ENCODE results near the gene CDH24.
A peak's percentile ranks its signal among the peaks of the same experiment; 100 is the strongest.

CDH24 gene

DNA sequence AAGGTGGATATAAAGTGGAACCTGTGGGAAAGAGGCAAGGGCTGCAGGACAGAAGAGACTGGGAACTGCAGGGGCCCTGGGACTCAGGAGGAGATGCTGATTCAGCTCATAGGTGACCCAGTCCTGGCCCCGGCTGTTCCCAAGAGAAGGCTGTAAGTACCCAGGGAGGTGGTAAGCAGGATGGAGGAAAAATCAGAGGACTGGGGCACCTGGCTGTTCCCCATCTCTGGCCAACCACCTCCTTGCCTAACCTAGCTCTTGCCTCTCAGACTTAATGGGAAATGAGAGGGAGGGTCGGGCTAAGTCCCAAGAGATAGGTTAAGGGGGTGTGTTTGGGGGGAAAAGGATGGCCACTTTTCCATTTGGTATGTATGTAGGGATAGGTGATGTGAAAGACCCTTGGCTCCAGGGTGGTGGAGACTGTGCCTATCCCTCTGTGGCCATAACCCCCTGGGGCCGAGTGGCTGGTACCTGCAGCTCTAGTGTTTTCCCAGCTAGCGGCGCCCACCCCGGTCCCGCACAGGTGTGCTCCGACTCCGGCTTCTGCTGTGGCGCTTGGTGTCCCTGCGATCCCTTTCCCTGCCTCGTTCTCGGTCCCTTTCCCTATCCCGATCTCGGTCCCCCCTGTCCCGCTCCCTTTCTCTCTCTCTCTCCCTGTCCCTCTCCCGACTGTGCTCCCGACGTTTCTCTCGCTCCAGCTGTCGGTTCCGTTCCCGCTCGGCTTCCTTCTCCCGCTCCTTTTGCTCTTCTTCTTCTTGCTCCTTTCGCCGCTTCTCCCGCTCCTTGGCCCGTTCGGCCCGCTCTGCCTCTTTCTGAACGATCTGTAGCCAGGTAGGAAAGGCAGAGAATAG, 1.6 kb upstream of the CDH24 start:
- no peak for DNase-seq
- Mint-ChIP-seq H3K9me3 (no peaks in the 10 kb centered on the region), H3K4me1 (ENCODE audit: low read depth) (peaks cover 20% of the 10 kb centered on the region), H3K27ac (no peak overlapping the region), H3K27me3 (peaks cover 4% of the 10 kb centered on the region), H3K36me3 (ENCODE audit: low read depth) (peaks cover 59% of the 10 kb centered on the region), H3K4me3 (no peak overlapping the region)

DNA sequence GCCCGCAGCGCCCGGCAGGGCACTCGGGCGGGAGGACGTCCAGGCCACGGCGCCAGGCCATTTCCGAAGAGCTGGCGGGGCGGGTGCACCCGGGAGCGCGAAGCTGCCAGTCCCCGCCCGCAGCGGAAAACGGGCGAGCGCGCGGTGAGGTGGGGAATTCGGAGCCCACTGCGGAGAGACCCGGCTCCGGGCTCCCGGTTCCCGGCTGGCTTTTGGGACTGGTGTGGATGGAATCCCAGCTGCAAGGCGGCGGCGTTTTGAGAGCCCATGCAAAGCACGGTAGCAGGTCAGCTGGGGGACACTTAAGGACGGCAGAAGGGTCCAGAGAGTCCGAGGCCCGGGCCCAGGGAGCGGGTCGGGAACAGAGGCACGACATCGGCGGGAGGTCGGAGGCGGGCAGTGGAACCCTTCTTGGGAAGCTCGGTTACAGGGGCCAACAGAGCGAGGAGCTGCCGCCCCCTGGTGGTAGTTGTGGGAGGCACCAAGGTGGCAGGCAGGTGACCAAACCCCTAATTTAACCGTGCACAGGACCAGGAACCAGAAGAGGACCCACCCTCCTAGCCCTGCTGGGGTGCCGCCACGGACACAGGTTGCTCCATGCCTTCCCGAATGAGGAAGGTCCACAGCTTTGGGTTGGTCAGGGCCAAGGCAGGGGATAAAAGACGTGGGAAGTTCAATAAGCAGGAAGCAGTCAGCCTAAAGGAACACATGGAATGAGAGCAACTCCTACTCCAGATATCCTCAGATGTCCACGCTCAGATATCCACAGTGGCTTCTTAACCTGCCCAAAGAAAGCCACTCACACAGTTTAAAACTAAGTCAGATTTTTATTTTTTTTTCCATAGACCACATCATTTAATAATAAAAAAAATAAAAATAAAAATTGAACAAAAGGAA, 685 bp upstream of the CDH24 start:
- H3K9me3 Mint-ChIP-seq, result no peaks in the 10 kb centered on the region
- H3K36me3 Mint-ChIP-seq (ENCODE audit: low read depth), result peaks cover 50% of the 10 kb centered on the region
- H3K27me3 Mint-ChIP-seq, result peaks cover 4% of the 10 kb centered on the region
- DNase-seq, result peak; percentile 91
- H3K4me3 Mint-ChIP-seq, result peak overlapping the region; percentile 82
- H3K27ac Mint-ChIP-seq, result peak overlapping the region; percentile 82
- peaks cover 20% of the 10 kb centered on the region for H3K4me1 Mint-ChIP-seq (ENCODE audit: low read depth)

DNA sequence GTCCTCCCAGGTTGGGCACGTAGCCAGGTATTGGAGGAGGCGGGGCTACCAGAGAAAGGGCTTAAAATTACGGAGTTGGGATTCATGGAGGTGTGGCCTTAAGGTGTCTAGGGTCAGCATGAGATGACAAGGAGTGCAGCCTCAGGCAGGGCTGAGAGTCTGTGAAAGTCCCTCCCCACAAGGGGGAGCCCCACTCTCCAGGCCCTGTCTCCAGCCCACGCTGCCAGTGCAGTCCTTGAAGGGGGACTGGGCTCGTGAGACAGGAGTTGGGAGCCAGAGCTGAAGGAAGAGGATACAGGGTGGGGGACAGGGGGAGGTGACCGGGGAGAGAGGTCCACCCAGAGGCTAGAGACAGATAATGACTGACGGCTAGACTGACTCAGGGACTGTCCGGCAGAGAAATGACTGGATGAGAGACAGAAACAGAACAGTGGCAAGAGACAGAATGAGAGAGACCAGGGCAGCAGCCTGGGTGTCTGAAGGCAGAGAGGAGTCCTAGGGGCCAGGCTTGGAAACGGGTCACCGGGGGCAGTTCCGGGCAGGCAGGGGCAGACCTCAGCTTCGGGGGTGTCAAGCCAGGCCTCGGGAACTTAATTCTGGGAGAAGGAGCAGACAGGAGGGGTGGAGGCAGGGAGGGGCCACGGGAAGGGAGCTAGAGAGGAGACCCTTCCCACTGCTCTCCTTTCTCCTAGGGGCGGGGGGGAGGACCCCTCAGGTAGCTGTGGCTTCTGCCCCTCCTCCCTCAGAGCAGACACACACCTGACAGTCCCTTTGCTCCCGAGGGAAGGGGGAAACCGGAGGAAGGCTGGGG, 970 bp downstream of the CDH24 start:
- H3K27me3 Mint-ChIP-seq, result peaks cover 4% of the 10 kb centered on the region
- H3K36me3 Mint-ChIP-seq (ENCODE audit: low read depth), result peaks cover 34% of the 10 kb centered on the region
- peak overlapping the region; percentile 68 for H3K4me3 Mint-ChIP-seq
- no peaks in the 10 kb centered on the region for H3K9me3 Mint-ChIP-seq
- peak overlapping the region; percentile 79 for H3K27ac Mint-ChIP-seq
- peak; percentile 74 for DNase-seq
- H3K4me1 Mint-ChIP-seq (ENCODE audit: low read depth), result peaks cover 20% of the 10 kb centered on the region

DNA sequence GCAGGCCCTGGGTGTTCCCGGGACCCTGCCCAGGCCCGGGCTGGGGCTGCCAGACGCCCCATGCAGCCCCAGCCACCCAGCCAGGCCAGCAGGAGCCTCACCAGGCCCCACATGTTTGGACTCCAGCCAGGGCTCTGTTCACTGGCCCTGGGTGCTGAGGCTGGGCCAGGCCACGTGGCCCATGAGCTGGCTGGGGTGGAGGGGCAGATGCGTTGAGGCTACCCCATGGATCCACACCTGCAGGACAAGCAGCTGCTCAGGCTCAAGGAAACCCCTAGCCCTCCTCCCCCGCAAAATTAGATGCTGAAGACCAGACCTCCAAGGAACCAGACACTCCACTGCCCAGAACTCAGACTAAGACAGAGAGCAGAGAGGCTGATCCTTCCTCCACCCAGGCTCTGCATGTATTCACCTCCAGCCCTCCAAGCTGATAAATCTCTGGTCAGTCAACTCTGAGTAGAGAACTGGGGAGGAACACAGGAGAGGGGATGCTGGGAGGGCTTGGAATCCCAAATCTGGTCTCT, 1.6 kb downstream of the CDH24 start:
- DNase-seq, result no peak
- Mint-ChIP-seq H3K4me1 (ENCODE audit: low read depth) (peaks cover 20% of the 10 kb centered on the region), H3K4me3 (no peak overlapping the region), H3K9me3 (no peaks in the 10 kb centered on the region), H3K27ac (no peak overlapping the region), H3K27me3 (peaks cover 4% of the 10 kb centered on the region), H3K36me3 (ENCODE audit: low read depth) (peaks cover 28% of the 10 kb centered on the region)

- Mint-ChIP-seq H3K4me1 (ENCODE audit: low read depth) (peaks cover 20% of the 10 kb centered on the region), H3K9me3 (no peaks in the 10 kb centered on the region), H3K27ac (no peak overlapping the region), H3K27me3 (peaks cover 4% of the 10 kb centered on the region), H3K4me3 (no peak overlapping the region), H3K36me3 (ENCODE audit: low read depth) (peaks cover 22% of the 10 kb centered on the region)
- DNase-seq, result no peak
Observed at GRCh38 chr14:23055147-23055550, 2.2 kb downstream of the CDH24 start.

- Mint-ChIP-seq H3K27me3 (peaks cover 4% of the 10 kb centered on the region), H3K4me1 (ENCODE audit: low read depth) (peaks cover 20% of the 10 kb centered on the region), H3K9me3 (no peaks in the 10 kb centered on the region), H3K27ac (no peak overlapping the region), H3K36me3 (ENCODE audit: low read depth) (peaks cover 13% of the 10 kb centered on the region), H3K4me3 (no peak overlapping the region)
- peak; percentile 56 for DNase-seq
Observed at GRCh38 chr14:23054000-23054811, 3.1 kb downstream of the CDH24 start.

DNA sequence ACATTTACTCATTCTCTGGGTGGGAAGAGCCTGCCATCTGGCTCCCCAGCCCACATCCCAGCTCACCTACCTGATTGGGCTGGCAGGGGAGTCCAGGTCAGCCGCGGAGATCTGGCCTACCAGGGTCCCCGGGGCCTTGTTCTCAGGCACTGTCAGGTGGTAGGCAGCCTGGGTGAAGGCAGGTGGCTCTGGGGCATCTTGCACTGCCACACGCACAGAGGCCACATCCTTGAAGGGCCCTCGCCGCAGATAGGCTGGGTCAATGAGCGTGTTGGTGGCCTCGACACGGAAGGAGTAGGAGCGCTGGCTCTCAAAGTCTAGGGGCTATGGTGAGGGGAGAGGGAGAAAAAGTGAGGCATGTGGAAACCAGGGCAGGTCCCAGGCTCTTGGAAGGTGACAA, 3.9 kb downstream of the CDH24 start:
- no peak overlapping the region for H3K4me3 Mint-ChIP-seq
- peaks cover 6% of the 10 kb centered on the region for H3K36me3 Mint-ChIP-seq (ENCODE audit: low read depth)
- no peak overlapping the region for H3K27ac Mint-ChIP-seq
- H3K9me3 Mint-ChIP-seq, result no peaks in the 10 kb centered on the region
- H3K27me3 Mint-ChIP-seq, result peaks cover 4% of the 10 kb centered on the region
- H3K4me1 Mint-ChIP-seq (ENCODE audit: low read depth), result peaks cover 20% of the 10 kb centered on the region
- no peak for DNase-seq

DNA sequence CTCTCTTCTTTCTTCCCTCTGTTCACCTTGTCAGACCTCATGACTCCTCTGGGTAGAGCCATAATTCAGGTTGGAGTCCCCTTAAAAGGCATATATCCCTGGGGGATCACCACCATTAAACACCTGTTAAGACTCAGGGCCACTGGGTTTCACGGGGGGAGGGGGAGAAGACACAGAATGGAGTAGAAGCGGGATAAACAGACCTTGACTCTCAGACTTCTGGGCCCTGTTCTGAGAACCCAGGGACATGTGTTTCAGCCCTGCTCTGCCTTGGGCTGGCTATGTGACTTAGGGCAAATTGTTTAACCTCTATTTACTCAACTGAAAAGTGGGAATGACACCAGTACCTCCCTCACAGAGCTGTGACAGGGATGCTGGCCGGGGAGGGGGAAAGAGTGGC, 4.6 kb downstream of the CDH24 start:
- no peak overlapping the region for H3K27ac Mint-ChIP-seq
- H3K27me3 Mint-ChIP-seq, result peaks cover 4% of the 10 kb centered on the region

GRCh38 chr14:23052182-23052623, 5.1 kb downstream of the CDH24 start:
- H3K36me3 Mint-ChIP-seq (ENCODE audit: low read depth), result no peaks in the 10 kb centered on the region
- peaks cover 14% of the 10 kb centered on the region for H3K4me1 Mint-ChIP-seq (ENCODE audit: low read depth)
- no peak for DNase-seq
- no peak overlapping the region for H3K4me3 Mint-ChIP-seq
- H3K27ac Mint-ChIP-seq, result no peak overlapping the region
- H3K9me3 Mint-ChIP-seq, result no peaks in the 10 kb centered on the region
- peaks cover 4% of the 10 kb centered on the region for H3K27me3 Mint-ChIP-seq

More for the DNA sequence above, 4.6 kb downstream of the CDH24 start:
- no peaks in the 10 kb centered on the region for H3K9me3 Mint-ChIP-seq
- peaks cover 14% of the 10 kb centered on the region for H3K4me1 Mint-ChIP-seq (ENCODE audit: low read depth)
- no peak for DNase-seq
- no peaks in the 10 kb centered on the region for H3K36me3 Mint-ChIP-seq (ENCODE audit: low read depth)
- no peak overlapping the region for H3K4me3 Mint-ChIP-seq

GRCh38 chr14:23051141-23052057, 5.9 kb downstream of the CDH24 start:
- no peak overlapping the region for H3K4me3 Mint-ChIP-seq
- no peak overlapping the region for H3K27ac Mint-ChIP-seq
- H3K27me3 Mint-ChIP-seq, result peaks cover 2% of the 10 kb centered on the region
- H3K36me3 Mint-ChIP-seq (ENCODE audit: low read depth), result no peaks in the 10 kb centered on the region
- DNase-seq, result no peak
- no peaks in the 10 kb centered on the region for H3K9me3 Mint-ChIP-seq
- H3K4me1 Mint-ChIP-seq (ENCODE audit: low read depth), result peaks cover 8% of the 10 kb centered on the region

- H3K27ac Mint-ChIP-seq, result no peak overlapping the region
Observed at GRCh38 chr14:23049011-23049410, 8.3 kb downstream of the CDH24 start.

DNA sequence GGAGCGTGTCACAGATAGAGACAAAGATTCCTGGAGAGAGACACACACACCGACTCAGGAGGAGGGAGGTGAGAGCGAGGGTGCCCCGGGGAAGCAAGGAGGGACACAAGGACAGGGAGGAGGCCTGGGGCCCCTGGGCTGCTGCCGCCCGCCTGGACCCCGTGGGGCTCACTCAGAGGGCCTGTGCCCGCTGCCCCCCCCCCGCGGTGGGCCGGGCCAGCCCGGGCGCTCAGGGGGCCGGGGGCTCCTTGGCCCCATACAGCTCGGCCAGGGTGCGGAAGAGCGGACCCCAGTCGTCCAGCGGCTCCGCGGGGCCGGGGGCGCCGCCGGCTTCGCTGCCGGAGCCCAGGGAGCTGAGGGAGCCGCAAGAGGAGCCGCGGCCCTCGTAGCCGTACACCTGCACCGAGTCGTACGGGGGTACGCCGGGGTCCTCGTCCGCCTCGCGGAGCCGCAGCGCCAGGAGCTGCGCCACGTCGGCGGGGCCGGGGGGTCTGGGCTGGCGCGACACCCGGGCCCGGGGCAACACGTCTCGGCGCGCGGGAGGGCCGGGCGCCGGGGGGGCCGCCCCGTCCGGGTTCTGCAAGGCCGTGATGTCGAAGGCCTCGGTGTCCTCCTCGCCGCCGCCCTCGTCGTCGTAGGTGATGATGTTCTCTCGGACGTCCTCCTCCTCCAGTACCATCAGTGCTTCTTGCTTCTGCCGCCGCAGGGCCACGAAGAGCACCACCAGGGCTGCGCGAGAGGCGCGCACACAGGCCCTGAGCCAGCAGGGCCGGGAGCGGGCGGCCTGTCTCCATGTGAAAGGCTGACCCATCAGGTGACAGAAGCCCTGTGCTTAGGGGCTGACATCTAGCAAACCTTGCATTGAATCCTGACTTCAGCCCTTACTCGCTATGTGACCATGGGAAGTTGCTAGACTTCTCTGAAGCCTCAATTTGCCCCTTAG, 9.3 kb downstream of the CDH24 start:
- H3K4me3 Mint-ChIP-seq, result no peak overlapping the region
- no peaks in the 10 kb centered on the region for H3K4me1 Mint-ChIP-seq (ENCODE audit: low read depth)
- no peaks in the 10 kb centered on the region for H3K36me3 Mint-ChIP-seq (ENCODE audit: low read depth)
- no peak overlapping the region for H3K27ac Mint-ChIP-seq
- H3K9me3 Mint-ChIP-seq, result no peaks in the 10 kb centered on the region
- no peak for DNase-seq
- no peaks in the 10 kb centered on the region for H3K27me3 Mint-ChIP-seq

More at GRCh38 chr14:23049011-23049410, 8.3 kb downstream of the CDH24 start:
- no peaks in the 10 kb centered on the region for H3K36me3 Mint-ChIP-seq (ENCODE audit: low read depth)
- H3K4me1 Mint-ChIP-seq (ENCODE audit: low read depth), result no peaks in the 10 kb centered on the region
- DNase-seq, result no peak
- no peaks in the 10 kb centered on the region for H3K27me3 Mint-ChIP-seq
- H3K9me3 Mint-ChIP-seq, result no peaks in the 10 kb centered on the region
- no peak overlapping the region for H3K4me3 Mint-ChIP-seq

Data from activated T-cell treated with anti-CD3 and anti-CD28 coated beads, Interleukin-2, amount 50 U/mL, for 24 hours (primary cell).